ENCODE data around the gene METAP2. TPM values are rescaled to one million over a fixed set of nuclear protein-coding genes. Genes with fewer than 3 reads are reported as not detected.

Gene METAP2
- total and polyA plus RNA-seq, 2 of the 8 experiments (the other 6 are each of a cell fraction or from before 2014, with no cell fraction given) = 41.3 to 114 TPM

DNA sequence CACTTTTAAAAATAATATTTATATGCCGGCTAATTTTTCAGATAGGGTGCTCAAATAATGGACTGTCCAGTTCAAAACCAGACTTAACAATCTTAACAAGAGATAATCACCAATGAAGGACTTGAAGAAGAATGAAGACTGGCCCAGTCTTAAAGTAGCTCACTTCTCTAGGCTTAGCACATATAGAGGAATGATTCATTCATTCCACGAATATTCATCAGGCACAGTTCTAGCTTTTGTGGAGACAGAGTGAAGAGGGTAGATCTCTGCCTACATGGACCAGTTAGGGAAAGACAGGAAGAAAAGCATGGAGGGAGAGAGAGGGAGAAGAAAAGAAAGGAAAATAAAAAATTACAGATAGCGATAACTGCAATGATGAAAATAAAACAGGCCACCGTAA, 42.8 kb upstream of the METAP2 start (continued):
- TF ChIP-seq, protein P1, sequence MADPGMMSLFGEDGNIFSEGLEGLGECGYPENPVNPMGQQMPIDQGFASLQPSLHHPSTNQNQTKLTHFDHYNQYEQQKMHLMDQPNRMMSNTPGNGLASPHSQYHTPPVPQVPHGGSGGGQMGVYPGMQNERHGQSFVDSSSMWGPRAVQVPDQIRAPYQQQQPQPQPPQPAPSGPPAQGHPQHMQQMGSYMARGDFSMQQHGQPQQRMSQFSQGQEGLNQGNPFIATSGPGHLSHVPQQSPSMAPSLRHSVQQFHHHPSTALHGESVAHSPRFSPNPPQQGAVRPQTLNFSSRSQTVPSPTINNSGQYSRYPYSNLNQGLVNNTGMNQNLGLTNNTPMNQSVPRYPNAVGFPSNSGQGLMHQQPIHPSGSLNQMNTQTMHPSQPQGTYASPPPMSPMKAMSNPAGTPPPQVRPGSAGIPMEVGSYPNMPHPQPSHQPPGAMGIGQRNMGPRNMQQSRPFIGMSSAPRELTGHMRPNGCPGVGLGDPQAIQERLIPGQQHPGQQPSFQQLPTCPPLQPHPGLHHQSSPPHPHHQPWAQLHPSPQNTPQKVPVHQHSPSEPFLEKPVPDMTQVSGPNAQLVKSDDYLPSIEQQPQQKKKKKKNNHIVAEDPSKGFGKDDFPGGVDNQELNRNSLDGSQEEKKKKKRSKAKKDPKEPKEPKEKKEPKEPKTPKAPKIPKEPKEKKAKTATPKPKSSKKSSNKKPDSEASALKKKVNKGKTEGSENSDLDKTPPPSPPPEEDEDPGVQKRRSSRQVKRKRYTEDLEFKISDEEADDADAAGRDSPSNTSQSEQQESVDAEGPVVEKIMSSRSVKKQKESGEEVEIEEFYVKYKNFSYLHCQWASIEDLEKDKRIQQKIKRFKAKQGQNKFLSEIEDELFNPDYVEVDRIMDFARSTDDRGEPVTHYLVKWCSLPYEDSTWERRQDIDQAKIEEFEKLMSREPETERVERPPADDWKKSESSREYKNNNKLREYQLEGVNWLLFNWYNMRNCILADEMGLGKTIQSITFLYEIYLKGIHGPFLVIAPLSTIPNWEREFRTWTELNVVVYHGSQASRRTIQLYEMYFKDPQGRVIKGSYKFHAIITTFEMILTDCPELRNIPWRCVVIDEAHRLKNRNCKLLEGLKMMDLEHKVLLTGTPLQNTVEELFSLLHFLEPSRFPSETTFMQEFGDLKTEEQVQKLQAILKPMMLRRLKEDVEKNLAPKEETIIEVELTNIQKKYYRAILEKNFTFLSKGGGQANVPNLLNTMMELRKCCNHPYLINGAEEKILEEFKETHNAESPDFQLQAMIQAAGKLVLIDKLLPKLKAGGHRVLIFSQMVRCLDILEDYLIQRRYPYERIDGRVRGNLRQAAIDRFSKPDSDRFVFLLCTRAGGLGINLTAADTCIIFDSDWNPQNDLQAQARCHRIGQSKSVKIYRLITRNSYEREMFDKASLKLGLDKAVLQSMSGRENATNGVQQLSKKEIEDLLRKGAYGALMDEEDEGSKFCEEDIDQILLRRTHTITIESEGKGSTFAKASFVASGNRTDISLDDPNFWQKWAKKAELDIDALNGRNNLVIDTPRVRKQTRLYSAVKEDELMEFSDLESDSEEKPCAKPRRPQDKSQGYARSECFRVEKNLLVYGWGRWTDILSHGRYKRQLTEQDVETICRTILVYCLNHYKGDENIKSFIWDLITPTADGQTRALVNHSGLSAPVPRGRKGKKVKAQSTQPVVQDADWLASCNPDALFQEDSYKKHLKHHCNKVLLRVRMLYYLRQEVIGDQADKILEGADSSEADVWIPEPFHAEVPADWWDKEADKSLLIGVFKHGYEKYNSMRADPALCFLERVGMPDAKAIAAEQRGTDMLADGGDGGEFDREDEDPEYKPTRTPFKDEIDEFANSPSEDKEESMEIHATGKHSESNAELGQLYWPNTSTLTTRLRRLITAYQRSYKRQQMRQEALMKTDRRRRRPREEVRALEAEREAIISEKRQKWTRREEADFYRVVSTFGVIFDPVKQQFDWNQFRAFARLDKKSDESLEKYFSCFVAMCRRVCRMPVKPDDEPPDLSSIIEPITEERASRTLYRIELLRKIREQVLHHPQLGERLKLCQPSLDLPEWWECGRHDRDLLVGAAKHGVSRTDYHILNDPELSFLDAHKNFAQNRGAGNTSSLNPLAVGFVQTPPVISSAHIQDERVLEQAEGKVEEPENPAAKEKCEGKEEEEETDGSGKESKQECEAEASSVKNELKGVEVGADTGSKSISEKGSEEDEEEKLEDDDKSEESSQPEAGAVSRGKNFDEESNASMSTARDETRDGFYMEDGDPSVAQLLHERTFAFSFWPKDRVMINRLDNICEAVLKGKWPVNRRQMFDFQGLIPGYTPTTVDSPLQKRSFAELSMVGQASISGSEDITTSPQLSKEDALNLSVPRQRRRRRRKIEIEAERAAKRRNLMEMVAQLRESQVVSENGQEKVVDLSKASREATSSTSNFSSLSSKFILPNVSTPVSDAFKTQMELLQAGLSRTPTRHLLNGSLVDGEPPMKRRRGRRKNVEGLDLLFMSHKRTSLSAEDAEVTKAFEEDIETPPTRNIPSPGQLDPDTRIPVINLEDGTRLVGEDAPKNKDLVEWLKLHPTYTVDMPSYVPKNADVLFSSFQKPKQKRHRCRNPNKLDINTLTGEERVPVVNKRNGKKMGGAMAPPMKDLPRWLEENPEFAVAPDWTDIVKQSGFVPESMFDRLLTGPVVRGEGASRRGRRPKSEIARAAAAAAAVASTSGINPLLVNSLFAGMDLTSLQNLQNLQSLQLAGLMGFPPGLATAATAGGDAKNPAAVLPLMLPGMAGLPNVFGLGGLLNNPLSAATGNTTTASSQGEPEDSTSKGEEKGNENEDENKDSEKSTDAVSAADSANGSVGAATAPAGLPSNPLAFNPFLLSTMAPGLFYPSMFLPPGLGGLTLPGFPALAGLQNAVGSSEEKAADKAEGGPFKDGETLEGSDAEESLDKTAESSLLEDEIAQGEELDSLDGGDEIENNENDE (IDR thresholded peaks at IDR 0.05; ENCODE audit: insufficient replicate concordance, low read length) = no peak
- TF ChIP-seq TAF7 (optimal IDR thresholded peaks at IDR 0.05; ENCODE audit: borderline replicate concordance, low read depth, low read length) (no peak), TCF12 (IDR thresholded peaks at IDR 0.05; ENCODE audit: low read depth, low read length) (no peak), SAP30 (IDR thresholded peaks at IDR 0.05; ENCODE audit: insufficient read depth, insufficient replicate concordance, low read length) (no peak), POLR2A (IDR thresholded peaks at IDR 0.05; ENCODE audit: control extremely low read depth in 1 of 2, low read depth in 2 of 2, low read length in 2 of 2) (no peak), RAD21 (IDR thresholded peaks at IDR 0.05 in 1 of 2, conservative IDR thresholded peaks at IDR 0.05 in 1 of 2; ENCODE audit: low read depth in 2 of 2, low read length in 2 of 2) (no peak)
- TF ChIP-seq, protein P2, sequence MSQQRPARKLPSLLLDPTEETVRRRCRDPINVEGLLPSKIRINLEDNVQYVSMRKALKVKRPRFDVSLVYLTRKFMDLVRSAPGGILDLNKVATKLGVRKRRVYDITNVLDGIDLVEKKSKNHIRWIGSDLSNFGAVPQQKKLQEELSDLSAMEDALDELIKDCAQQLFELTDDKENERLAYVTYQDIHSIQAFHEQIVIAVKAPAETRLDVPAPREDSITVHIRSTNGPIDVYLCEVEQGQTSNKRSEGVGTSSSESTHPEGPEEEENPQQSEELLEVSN (IDR thresholded peaks at IDR 0.05) = no peak

Measured in H1 (cell line).